HG03175 (cell line): ENCODE data around the gene ACSM5.
"Not testable (repeated sequence)": the region's sequence is repeated elsewhere in the genome, so short reads cannot be mapped to it uniquely, and the experiment has no call there.

Experiments used
- ATAC-seq: cut with Tn5 transposase; IDR thresholded peaks from one replicate; pipeline ENCODE4 v1.9.1; 2021; ENCODE audit warnings: mild to moderate bottlenecking, moderate library complexity; ENCODE audit not compliant: unreplicated experiment

The ACSM5 gene

GRCh38 chr16:20397468-20398074, 11.8 kb upstream of the ACSM5 start:
- no peak for ATAC-seq

- no peak for ATAC-seq
These were observed 10.7 kb upstream of the ACSM5 start for GRCh38 chr16:20398603-20399002.

GRCh38 chr16:20399185-20399584, 10.1 kb upstream of the ACSM5 start:
- no peak for ATAC-seq

- no peak for ATAC-seq
These were observed 8.3 kb upstream of the ACSM5 start for GRCh38 chr16:20401066-20401465.

GRCh38 chr16:20401475-20402016, 7.8 kb upstream of the ACSM5 start:
- no peak for ATAC-seq

GRCh38 chr16:20402651-20403050, 6.7 kb upstream of the ACSM5 start:
- ATAC-seq = no peak

- no peak for ATAC-seq
These were observed 4.7 kb upstream of the ACSM5 start, which contains the start of gene PDILT for GRCh38 chr16:20404637-20405036. PDILT (minus strand) TSS chr16:20404737; CDS start chr16:20399300, 5,437 bp downstream.

- ATAC-seq = peak; percentile 73
These were observed 888 bp downstream of the ACSM5 start for GRCh38 chr16:20410121-20410723.

- ATAC-seq = peak; percentile 37
These were observed 1.7 kb downstream of the ACSM5 start for GRCh38 chr16:20411055-20411454.

GRCh38 chr16:20415541-20415940, 6.2 kb downstream of the ACSM5 start:
- no peak for ATAC-seq

GRCh38 chr16:20419093-20419492, 9.8 kb downstream of the ACSM5 start:
- ATAC-seq = not testable (repeated sequence)

GRCh38 chr16:20421748-20422147, 12.4 kb downstream of the ACSM5 start:
- not testable (repeated sequence) for ATAC-seq

- not testable (repeated sequence) for ATAC-seq
These were observed 14.4 kb downstream of the ACSM5 start for GRCh38 chr16:20423772-20424128.

GRCh38 chr16:20424129-20424866, 15.0 kb downstream of the ACSM5 start:
- ATAC-seq = no peak

- ATAC-seq = not testable (repeated sequence)
These were observed 18.1 kb downstream of the ACSM5 start for GRCh38 chr16:20427401-20427797.

GRCh38 chr16:20429499-20429898, 20.2 kb downstream of the ACSM5 start:
- ATAC-seq = not testable (repeated sequence)

- ATAC-seq = not testable (repeated sequence)
These were observed 21.1 kb downstream of the ACSM5 start for GRCh38 chr16:20430480-20430879.

- ATAC-seq = no peak
These were observed 21.6 kb downstream of the ACSM5 start for GRCh38 chr16:20430948-20431347.

- ATAC-seq = not testable (repeated sequence)
These were observed 29.6 kb downstream of the ACSM5 start for GRCh38 chr16:20438950-20439349.

GRCh38 chr16:20439820-20440231, 30.5 kb downstream of the ACSM5 start:
- ATAC-seq = not testable (repeated sequence)

- not testable (repeated sequence) for ATAC-seq
These were observed 31.4 kb downstream of the ACSM5 start for GRCh38 chr16:20440731-20441130.

- no peak for ATAC-seq
These were observed 31.9 kb downstream of the ACSM5 start for GRCh38 chr16:20441191-20441590.
